H1 (cell line): ENCODE measurements around the gene XPNPEP1. TPM values are rescaled to one million over a fixed set of nuclear protein-coding genes. Genes with fewer than 3 reads are reported as not detected.

ENCODE experiments used
- KDM4A ChIP-seq: IDR thresholded peaks from one replicate; pipeline ENCODE4 v1.7.1; 2012; ENCODE audit warnings: low read depth, mild to moderate bottlenecking, moderate library complexity, low read length, inconsistent platforms; ENCODE audit not compliant: severe bottlenecking
- NANOG ChIP-seq: IDR thresholded peaks from 2 replicates; pipeline ENCODE4 v1.6.1; 2011; ENCODE audit warnings: low read length, low read depth, mild to moderate bottlenecking, inconsistent platforms; ENCODE audit not compliant: insufficient read depth, poor library complexity, severe bottlenecking
- polyA plus RNA-seq, 7 experiments: library from polyadenylated mRNA; depleted of rRNA in 3 of 7; stranded (reverse) in 5 of 7; unstranded in 2 of 7; fragments of >200 nt in 5 of 7; fragments of 200-250 nt in 2 of 7; gene quantifications; 1 replicate in 5 of 7; 2 replicates in 1 of 7; 4 replicates in 1 of 7; pipeline versions ENCODE4 v1.2.1 to v1.2.3, GENCODE V29; 2011 to 2013; ENCODE audit warnings: missing spikeins in 2 of 7, mixed read lengths in 2 of 7
- total RNA-seq: library from RNA; stranded (reverse); fragmentation: NEBNext Ultra II Directional; extraction: Animal tissue kit (Norgen Biotek cat#: 25700); gene quantifications from 2 replicates; pipeline ENCODE4 v1.2.1, GENCODE V29; 2021

The XPNPEP1 gene
- total and polyA plus RNA-seq, 2 of the 8 experiments (the other 6 are each of a cell fraction or from before 2014, with no cell fraction given) = 61.1 to 201 TPM

GRCh38 chr10:109862738-109863137 is 60.6 kb downstream of the XPNPEP1 start (continued):
- TF ChIP-seq NANOG = no peak
- TF ChIP-seq KDM4A = no peak
